Natural killer cell (primary cell): ENCODE measurements around the gene TRIM69. TPM values are rescaled to one million over a fixed set of nuclear protein-coding genes. Genes with fewer than 3 reads are reported as not detected.
"Not testable (repeated sequence)": the region's sequence is repeated elsewhere in the genome, so short reads cannot be mapped to it uniquely, and the experiment has no call there.

Source experiments
- ATAC-seq, 3 donors: fragments of 150-1000 bp in 2 of 3; fragments of 200-7000 bp in 1 of 3; cut with Tn5 transposase; 1 replicate in 1 of 3; 2 replicates in 2 of 3; pipeline ENCODE4 v1.10.0; 2021; ENCODE audit warnings: mild to moderate bottlenecking in 2 of 3, moderate library complexity in 2 of 3
- DNase-seq, 2 donors: peaks; one replicate each; pipeline versions ENCODE4 v3.0.0 to v3.0.0-alpha.2; 2013 to 2021; ENCODE audit warnings: mixed read lengths in 1 of 2
- H3K27ac ChIP-seq: one replicate; pipeline ENCODE4 v1.5.1; 2013; ENCODE audit warnings: mild to moderate bottlenecking, low read length
- H3K27me3 ChIP-seq: one replicate; pipeline ENCODE4 v1.6.1; 2013; ENCODE audit warnings: low read length; ENCODE audit not compliant: control insufficient read depth, insufficient read depth
- H3K36me3 ChIP-seq: one replicate; pipeline ENCODE4 v1.6.1; 2013; ENCODE audit warnings: low read length; ENCODE audit not compliant: control insufficient read depth, insufficient read depth
- H3K4me1 ChIP-seq: one replicate; pipeline ENCODE4 v1.6.1; 2013; ENCODE audit warnings: low read length; ENCODE audit not compliant: control insufficient read depth, insufficient read depth
- H3K4me3 ChIP-seq: one replicate; pipeline ENCODE4 v1.5.1; 2013; ENCODE audit warnings: low read length
- H3K9me3 ChIP-seq: one replicate; pipeline ENCODE4 v1.6.1; 2013; ENCODE audit warnings: low read length; ENCODE audit not compliant: control insufficient read depth, insufficient read depth
- H3K27ac Mint-ChIP-seq, 2 donors: one replicate each; pipeline ENCODE4 v1.8.0; 2022; ENCODE audit warnings: mild to moderate bottlenecking in 2 of 2, mixed read lengths in 2 of 2, moderate library complexity in 1 of 2
- H3K27me3 Mint-ChIP-seq, 2 donors: one replicate each; pipeline ENCODE4 v1.8.0; 2022; ENCODE audit warnings: low read depth in 2 of 2, mixed read lengths in 2 of 2
- H3K36me3 Mint-ChIP-seq: one replicate; pipeline ENCODE4 v1.8.0; 2022; ENCODE audit warnings: mixed read lengths
- H3K4me1 Mint-ChIP-seq, 2 donors: one replicate each; pipeline ENCODE4 v1.8.0; 2022; ENCODE audit warnings: mixed read lengths in 2 of 2
- H3K4me3 Mint-ChIP-seq: one replicate; pipeline ENCODE4 v1.8.0; 2022; ENCODE audit warnings: mild to moderate bottlenecking, moderate library complexity, mixed read lengths
- H3K9me3 Mint-ChIP-seq, 2 donors: one replicate each; pipeline ENCODE4 v1.8.0; 2022; ENCODE audit warnings: mixed read lengths in 2 of 2
- CTCF ChIP-seq: fragments of 200-600 bp; IDR thresholded peaks from one replicate; pipeline ENCODE4 v1.8.0; 2022; ENCODE audit warnings: antibody characterized with exemption
- WGBS: methylation state at CpG from one replicate; pipeline ENCODE4 v1.1.7; 2013; ENCODE audit warnings: missing lambda C conversion rate; ENCODE audit not compliant: insufficient coverage; 5-methylcytosine and 5-hydroxymethylcytosine counted together
- intact Hi-C: fragments of 100-400 bp; cut with micrococcal nuclease; formaldehyde crosslinking; loops from one replicate; pipeline ENCODE4 v1.14.2; 2022
- total RNA-seq, 4 donors: library from RNA; stranded (reverse); fragments of 120-200 nt in 1 of 4; gene quantifications; one replicate each; pipeline versions ENCODE4 v1.2.3 to v1.2.4, GENCODE V29; 2013 to 2022

The TRIM69 gene
- total RNA-seq, 3 donors from 2014 or later (not counting 1 experiment from before 2014, with no cell fraction given) = 14.2 to 20.1 (median 16.3) TPM

GRCh38 chr15:44694416-44694815 lies 41.9 kb upstream of the TRIM69 start:
- Mint-ChIP-seq H3K36me3 (no peaks in the 10 kb centered on the region), H3K27ac (no peak overlapping the region), H3K4me3 (no peak overlapping the region), H3K9me3 (no peaks in the 10 kb centered on the region), H3K4me1 (peaks cover 17 to 21% of the 10 kb centered on the region in 2 donors), H3K27me3 (no peaks in the 10 kb centered on the region)
- ATAC-seq (no peak), DNase-seq (no peak)
- no peak overlapping the region for H3K27ac ChIP-seq
- H3K4me1 ChIP-seq = peaks cover 7% of the 10 kb centered on the region
- H3K36me3 ChIP-seq = no peaks in the 10 kb centered on the region
- intact Hi-C loops = no loop called here
- H3K4me3 ChIP-seq = no peak overlapping the region
- WGBS = 97% methylated on average over 4 of the region's 4 CpGs
- no peaks in the 10 kb centered on the region for H3K27me3 ChIP-seq
- H3K9me3 ChIP-seq = no peaks in the 10 kb centered on the region
- no peak for TF ChIP-seq CTCF

- H3K27ac Mint-ChIP-seq = peak overlapping the region in 1 of 2 donors; percentile 37
- H3K27me3 Mint-ChIP-seq = no peaks in the 10 kb centered on the region
- ATAC-seq (no peak), DNase-seq (no peak)
- no peaks in the 10 kb centered on the region for H3K36me3 Mint-ChIP-seq
- H3K4me1 Mint-ChIP-seq = peaks cover 17 to 21% of the 10 kb centered on the region in 2 donors
- Histone ChIP-seq H3K36me3 (no peaks in the 10 kb centered on the region), H3K4me1 (peaks cover 3% of the 10 kb centered on the region), H3K27ac (no peak overlapping the region), H3K9me3 (no peaks in the 10 kb centered on the region), H3K27me3 (no peaks in the 10 kb centered on the region), H3K4me3 (no peak overlapping the region)
- TF ChIP-seq CTCF = no peak
- no peaks in the 10 kb centered on the region for H3K9me3 Mint-ChIP-seq
- WGBS = 97% methylated on average over 2 of the region's 3 CpGs
- H3K4me3 Mint-ChIP-seq = no peak overlapping the region
- intact Hi-C loops = no loop called here
Measured at GRCh38 chr15:44695294-44695693, 41.0 kb upstream of the TRIM69 start.

GRCh38 chr15:44697014-44697413 lies 39.3 kb upstream of the TRIM69 start:
- Histone ChIP-seq H3K27me3 (no peaks in the 10 kb centered on the region), H3K27ac (no peak overlapping the region), H3K4me1 (no peaks in the 10 kb centered on the region), H3K4me3 (no peak overlapping the region), H3K36me3 (no peaks in the 10 kb centered on the region), H3K9me3 (no peaks in the 10 kb centered on the region)
- DNase-seq = no peak
- H3K4me1 Mint-ChIP-seq = peaks cover 17 to 21% of the 10 kb centered on the region in 2 donors
- no peaks in the 10 kb centered on the region for H3K9me3 Mint-ChIP-seq
- TF ChIP-seq CTCF = no peak
- peak overlapping the region in 1 of 2 donors; percentile 11 for H3K27ac Mint-ChIP-seq
- H3K4me3 Mint-ChIP-seq = no peak overlapping the region
- intact Hi-C loops = no loop called here
- peaks cover under 1% of the 10 kb centered on the region for H3K36me3 Mint-ChIP-seq
- no peaks in the 10 kb centered on the region for H3K27me3 Mint-ChIP-seq
- ATAC-seq = no peak

- Histone ChIP-seq H3K4me1 (no peaks in the 10 kb centered on the region), H3K27ac (no peak overlapping the region), H3K4me3 (no peak overlapping the region), H3K27me3 (no peaks in the 10 kb centered on the region), H3K9me3 (no peaks in the 10 kb centered on the region), H3K36me3 (no peaks in the 10 kb centered on the region)
- Mint-ChIP-seq H3K27me3 (no peaks in the 10 kb centered on the region), H3K4me3 (no peak overlapping the region), H3K27ac (no peak overlapping the region), H3K4me1 (peaks cover 17 to 21% of the 10 kb centered on the region in 2 donors), H3K9me3 (peaks cover under 1 to 8% of the 10 kb centered on the region in 2 donors), H3K36me3 (peaks cover 11% of the 10 kb centered on the region)
- DNase-seq (no peak), ATAC-seq (no peak)
- no peak for TF ChIP-seq CTCF
- WGBS = 100% methylated on average over 1 of the region's 2 CpGs
- intact Hi-C loops = no loop called here
Measured at GRCh38 chr15:44698641-44699040, 37.7 kb upstream of the TRIM69 start.

GRCh38 chr15:44700676-44701075 lies 35.7 kb upstream of the TRIM69 start:
- H3K4me3 ChIP-seq, H3K9me3 ChIP-seq, ATAC-seq, H3K27me3 ChIP-seq, H3K4me3 Mint-ChIP-seq, H3K4me1 ChIP-seq, DNase-seq, H3K27ac ChIP-seq, intact Hi-C loops, H3K36me3 ChIP-seq, H3K27ac Mint-ChIP-seq, H3K27me3 Mint-ChIP-seq, H3K9me3 Mint-ChIP-seq: not testable (repeated sequence)
- Mint-ChIP-seq H3K36me3 (peaks cover 16% of the 10 kb centered on the region), H3K4me1 (peaks cover 13% of the 10 kb centered on the region in 2 donors)
